Activated T-cell treated with anti-CD3 and anti-CD28 coated beads, Interleukin-2, amount 50 U/mL, for 72 hours (primary cell): ENCODE measurements around the gene GRIK4. TPM values are rescaled to one million over a fixed set of nuclear protein-coding genes. Genes with fewer than 3 reads are reported as not detected.

ENCODE experiments used
- ATAC-seq, 2 donors: fragments of 150-1000 bp; cut with Tn5 transposase; replicated peaks in 1 of 2; 2 replicates each; pipeline ENCODE4 v1.10.0; 2021; ENCODE audit warnings: moderate library complexity in 2 of 2, mild to moderate bottlenecking in 1 of 2
- DNase-seq, 2 donors: peaks; one replicate each; pipeline ENCODE4 v3.0.0; 2021 to 2022; ENCODE audit warnings: mixed read lengths in 1 of 2
- H3K27ac Mint-ChIP-seq: one replicate; pipeline ENCODE4 v1.8.0; 2022; ENCODE audit warnings: mild to moderate bottlenecking, moderate library complexity, mixed read lengths
- H3K27me3 Mint-ChIP-seq: one replicate; pipeline ENCODE4 v1.8.0; 2022; ENCODE audit warnings: low read depth, mixed read lengths
- H3K36me3 Mint-ChIP-seq, 2 donors: one replicate each; pipeline ENCODE4 v1.8.0; 2022; ENCODE audit warnings: mixed read lengths in 2 of 2, mild to moderate bottlenecking in 1 of 2; ENCODE audit not compliant: insufficient read depth in 2 of 2
- H3K4me1 Mint-ChIP-seq: one replicate; pipeline ENCODE4 v1.8.0; 2022; ENCODE audit warnings: low read depth, mixed read lengths
- H3K4me3 Mint-ChIP-seq, 2 donors: one replicate each; pipeline ENCODE4 v1.8.0; 2022; ENCODE audit warnings: mild to moderate bottlenecking in 2 of 2, mixed read lengths in 2 of 2, moderate library complexity in 2 of 2
- H3K9me3 Mint-ChIP-seq, 2 donors: one replicate each; pipeline ENCODE4 v1.8.0; 2022; ENCODE audit warnings: mixed read lengths in 2 of 2
- total RNA-seq, 2 donors: library from RNA; stranded (reverse); gene quantifications; one replicate each; pipeline ENCODE4 v1.2.3, GENCODE V29; 2022

Gene GRIK4
- total RNA-seq, 2 donors from 2014 or later, result 0.12 TPM; not detected in 1

- ATAC-seq (no peak), DNase-seq (no peak)
- Mint-ChIP-seq H3K9me3 (no peaks in the 10 kb centered on the region), H3K36me3 (no peaks in the 10 kb centered on the region), H3K4me3 (no peak overlapping the region), H3K4me1 (no peaks in the 10 kb centered on the region), H3K27me3 (no peaks in the 10 kb centered on the region), H3K27ac (no peak overlapping the region)
These were observed 347.2 kb downstream of the GRIK4 start for GRCh38 chr11:120858740-120859139.

- H3K4me3 Mint-ChIP-seq, result no peak overlapping the region
- H3K4me1 Mint-ChIP-seq, result no peaks in the 10 kb centered on the region
- no peaks in the 10 kb centered on the region for H3K27me3 Mint-ChIP-seq
- ATAC-seq (no peak), DNase-seq (no peak)
- no peaks in the 10 kb centered on the region for H3K9me3 Mint-ChIP-seq
- H3K27ac Mint-ChIP-seq, result no peak overlapping the region
- H3K36me3 Mint-ChIP-seq, result no peaks in the 10 kb centered on the region
These were observed 348.2 kb downstream of the GRIK4 start for GRCh38 chr11:120859552-120860295.

- Mint-ChIP-seq H3K9me3 (no peaks in the 10 kb centered on the region), H3K27me3 (peaks cover 6% of the 10 kb centered on the region), H3K4me3 (no peak overlapping the region), H3K4me1 (no peaks in the 10 kb centered on the region), H3K36me3 (no peaks in the 10 kb centered on the region), H3K27ac (no peak overlapping the region)
- no peak for ATAC-seq
- no peak for DNase-seq
These were observed 351.8 kb downstream of the GRIK4 start for GRCh38 chr11:120863359-120863758.

GRCh38 chr11:120867024-120867423 is 355.5 kb downstream of the GRIK4 start:
- Mint-ChIP-seq H3K4me1 (no peaks in the 10 kb centered on the region), H3K27me3 (peaks cover 21% of the 10 kb centered on the region), H3K27ac (no peak overlapping the region), H3K36me3 (no peaks in the 10 kb centered on the region), H3K4me3 (no peak overlapping the region), H3K9me3 (no peaks in the 10 kb centered on the region)
- ATAC-seq (no peak), DNase-seq (no peak)

- H3K27ac Mint-ChIP-seq, result no peak overlapping the region
- H3K4me3 Mint-ChIP-seq, result no peak overlapping the region
- no peak for DNase-seq
- H3K27me3 Mint-ChIP-seq, result peaks cover 22% of the 10 kb centered on the region
- no peak for ATAC-seq
- H3K36me3 Mint-ChIP-seq, result no peaks in the 10 kb centered on the region
- H3K9me3 Mint-ChIP-seq, result no peaks in the 10 kb centered on the region
- no peaks in the 10 kb centered on the region for H3K4me1 Mint-ChIP-seq
These were observed 356.0 kb downstream of the GRIK4 start for GRCh38 chr11:120867531-120867930.

GRCh38 chr11:120867988-120868387 is 356.4 kb downstream of the GRIK4 start:
- no peak overlapping the region for H3K27ac Mint-ChIP-seq
- H3K4me3 Mint-ChIP-seq, result no peak overlapping the region
- H3K9me3 Mint-ChIP-seq, result no peaks in the 10 kb centered on the region
- H3K4me1 Mint-ChIP-seq, result no peaks in the 10 kb centered on the region
- no peak for ATAC-seq
- no peaks in the 10 kb centered on the region for H3K36me3 Mint-ChIP-seq
- H3K27me3 Mint-ChIP-seq, result peaks cover 26% of the 10 kb centered on the region
- no peak for DNase-seq

GRCh38 chr11:120869097-120869496 is 357.5 kb downstream of the GRIK4 start:
- no peak overlapping the region for H3K27ac Mint-ChIP-seq
- H3K4me3 Mint-ChIP-seq, result no peak overlapping the region
- H3K36me3 Mint-ChIP-seq, result no peaks in the 10 kb centered on the region

GRCh38 chr11:120869516-120870011 is 358.0 kb downstream of the GRIK4 start:
- H3K4me1 Mint-ChIP-seq, result no peaks in the 10 kb centered on the region
- ATAC-seq (no peak), DNase-seq (no peak)
- H3K4me3 Mint-ChIP-seq, result no peak overlapping the region
- H3K27me3 Mint-ChIP-seq, result peaks cover 31% of the 10 kb centered on the region
- H3K36me3 Mint-ChIP-seq, result no peaks in the 10 kb centered on the region
- H3K9me3 Mint-ChIP-seq, result no peaks in the 10 kb centered on the region
- no peak overlapping the region for H3K27ac Mint-ChIP-seq

More at GRCh38 chr11:120869097-120869496, 357.5 kb downstream of the GRIK4 start:
- ATAC-seq (no peak), DNase-seq (no peak)
- Mint-ChIP-seq H3K4me1 (no peaks in the 10 kb centered on the region), H3K27me3 (peaks cover 31% of the 10 kb centered on the region), H3K9me3 (no peaks in the 10 kb centered on the region)

GRCh38 chr11:120871194-120871593 is 359.6 kb downstream of the GRIK4 start:
- Mint-ChIP-seq H3K36me3 (peaks cover 0 to under 1% of the 10 kb centered on the region in 2 donors), H3K27ac (no peak overlapping the region), H3K4me3 (no peak overlapping the region), H3K27me3 (peaks cover 31% of the 10 kb centered on the region), H3K9me3 (peaks cover 1 to 7% of the 10 kb centered on the region in 2 donors), H3K4me1 (no peaks in the 10 kb centered on the region)
- DNase-seq, result no peak
- no peak for ATAC-seq

- H3K4me3 Mint-ChIP-seq, result no peak overlapping the region
These were observed 360.4 kb downstream of the GRIK4 start for GRCh38 chr11:120871924-120872323.

GRCh38 chr11:120873966-120874735 is 362.6 kb downstream of the GRIK4 start:
- Mint-ChIP-seq H3K27me3 (peaks cover 17% of the 10 kb centered on the region), H3K27ac (no peak overlapping the region), H3K4me3 (no peak overlapping the region), H3K4me1 (no peaks in the 10 kb centered on the region), H3K36me3 (peaks cover 1 to 2% of the 10 kb centered on the region in 2 donors), H3K9me3 (peaks cover 3 to 9% of the 10 kb centered on the region in 2 donors)
- DNase-seq (no peak), ATAC-seq (no peak)

More at GRCh38 chr11:120871924-120872323, 360.4 kb downstream of the GRIK4 start:
- H3K36me3 Mint-ChIP-seq, result peaks cover 1 to 2% of the 10 kb centered on the region in 2 donors
- ATAC-seq (no peak), DNase-seq (no peak)
- no peaks in the 10 kb centered on the region for H3K4me1 Mint-ChIP-seq
- peaks cover 3 to 9% of the 10 kb centered on the region in 2 donors for H3K9me3 Mint-ChIP-seq
- H3K27me3 Mint-ChIP-seq, result peaks cover 31% of the 10 kb centered on the region
- no peak overlapping the region for H3K27ac Mint-ChIP-seq

- Mint-ChIP-seq H3K36me3 (peaks cover 1 to 2% of the 10 kb centered on the region in 2 donors), H3K4me1 (no peaks in the 10 kb centered on the region), H3K27ac (peak overlapping the region; percentile 6), H3K27me3 (peaks cover 27% of the 10 kb centered on the region), H3K4me3 (no peak overlapping the region), H3K9me3 (peaks cover 3 to 9% of the 10 kb centered on the region in 2 donors)
- no peak for ATAC-seq
- DNase-seq, result no peak
These were observed 364.4 kb downstream of the GRIK4 start for GRCh38 chr11:120875986-120876385.

GRCh38 chr11:120877746-120878365 is 366.3 kb downstream of the GRIK4 start:
- ATAC-seq (no peak), DNase-seq (no peak)
- H3K27me3 Mint-ChIP-seq, result peaks cover 35% of the 10 kb centered on the region
- no peaks in the 10 kb centered on the region for H3K4me1 Mint-ChIP-seq
- no peak overlapping the region for H3K27ac Mint-ChIP-seq
- H3K9me3 Mint-ChIP-seq, result peaks cover 3 to 9% of the 10 kb centered on the region in 2 donors
- no peak overlapping the region for H3K4me3 Mint-ChIP-seq
- peaks cover 1 to 2% of the 10 kb centered on the region in 2 donors for H3K36me3 Mint-ChIP-seq
